ENCODE data around the gene CNPY1.
A peak's percentile ranks its signal among the peaks of the same experiment; 100 is the strongest.

Gene CNPY1

DNA sequence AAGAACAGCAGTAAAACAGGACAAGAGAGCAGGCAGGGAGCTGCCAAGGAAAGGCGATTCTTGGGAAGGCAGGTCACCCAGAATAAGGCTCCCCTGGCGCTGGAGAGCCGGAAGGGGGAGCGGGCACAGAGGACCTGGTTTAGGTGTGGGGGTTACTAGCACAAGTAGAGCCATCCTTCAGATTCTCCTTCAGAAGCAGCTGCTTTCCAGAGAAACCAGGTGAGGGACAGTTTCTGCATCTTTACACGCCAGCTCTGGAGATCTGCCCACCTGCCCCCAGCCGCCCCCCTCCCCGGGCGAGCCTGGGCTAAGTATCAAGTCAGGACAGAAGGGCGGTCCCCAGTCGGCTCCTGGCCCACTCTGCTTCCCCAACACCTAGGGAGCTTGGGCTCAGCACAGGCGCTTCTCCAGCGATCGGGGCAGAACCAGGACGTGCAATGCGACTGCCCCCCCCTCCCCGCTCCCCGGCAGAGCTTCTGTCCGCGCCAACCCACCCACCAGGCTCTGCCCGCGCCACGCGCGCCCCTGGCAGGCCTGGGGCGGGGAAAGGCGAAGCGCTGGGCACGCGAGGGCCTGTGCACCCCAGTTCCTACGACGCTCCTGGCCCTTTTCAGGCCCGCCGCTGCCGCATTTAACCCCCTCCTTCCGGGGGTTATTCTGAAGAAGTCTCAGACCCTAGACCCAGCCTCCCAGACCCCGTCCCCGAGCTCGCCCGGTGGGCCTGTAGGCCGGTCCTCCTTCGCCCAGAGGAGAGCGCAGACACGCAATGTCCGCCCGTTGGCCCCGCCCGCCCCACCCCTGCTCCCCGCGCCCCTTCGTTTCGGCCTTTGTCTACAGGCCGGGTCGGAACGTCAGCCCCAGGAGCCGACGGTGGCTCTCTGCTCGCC is 92.8 kb downstream of the CNPY1 start:
- Histone ChIP-seq H3K18ac (ENCODE audit: low read depth in 1 of 2, low read length in 2 of 2) (no peak overlapping the region), H3K9ac (ENCODE audit: low read length) (no peak overlapping the region), H2BK15ac (ENCODE audit: low read depth, poor library complexity, severe bottlenecking) (no peak overlapping the region), H2BK12ac (ENCODE audit: low read length in 2 of 2) (no peak overlapping the region), H3K4me1 (ENCODE audit: control insufficient read depth, insufficient read depth, low read depth, low read length) (peaks cover 41% of the 10 kb centered on the region), H4K8ac (ENCODE audit: low read length) (no peak overlapping the region), H4K91ac (ENCODE audit: low read length) (no peak overlapping the region), H3K27ac (ENCODE audit: low read length, poor library complexity, severe bottlenecking) (no peak overlapping the region), H3K36me3 (ENCODE audit: control insufficient read depth in 1 of 2, insufficient read depth in 2 of 2, low read depth in 1 of 2, low read length in 2 of 2) (no peaks in the 10 kb centered on the region), H3K23ac (ENCODE audit: low read length in 2 of 2) (no peak overlapping the region), H3K4me2 (ENCODE audit: low read length, poor library complexity, severe bottlenecking) (no peak overlapping the region), H3K4me3 (ENCODE audit: insufficient read depth in 1 of 2, low read depth in 1 of 2, low read length in 2 of 2) (no peak overlapping the region), H2BK5ac (ENCODE audit: low read depth, low read length, poor library complexity, severe bottlenecking) (no peak overlapping the region), H3K79me1 (replicated peaks; ENCODE audit: low read length, poor library complexity, severe bottlenecking) (no peaks in the 10 kb centered on the region), H3K14ac (ENCODE audit: low read length in 2 of 2) (no peak overlapping the region), H3K9me3 (ENCODE audit: control insufficient read depth, low read length) (peaks cover 6% of the 10 kb centered on the region), H2AK5ac (ENCODE audit: low read length, severe bottlenecking) (no peak overlapping the region), H3K4ac (ENCODE audit: low read depth in 1 of 2, low read length in 2 of 2) (no peak overlapping the region), H2AFZ (ENCODE audit: low read depth, low read length) (no peak overlapping the region), H2BK120ac (ENCODE audit: low read depth, low read length) (no peak overlapping the region), H3K27me3 (ENCODE audit: control insufficient read depth in 1 of 2, insufficient read depth in 1 of 2, low read length in 2 of 2) (peaks cover 86 to 91% of the 10 kb centered on the region in 2 experiments)
- DNase-seq: no peak
- WGBS: 2% methylated on average over 57 of the region's 57 CpGs

DNA sequence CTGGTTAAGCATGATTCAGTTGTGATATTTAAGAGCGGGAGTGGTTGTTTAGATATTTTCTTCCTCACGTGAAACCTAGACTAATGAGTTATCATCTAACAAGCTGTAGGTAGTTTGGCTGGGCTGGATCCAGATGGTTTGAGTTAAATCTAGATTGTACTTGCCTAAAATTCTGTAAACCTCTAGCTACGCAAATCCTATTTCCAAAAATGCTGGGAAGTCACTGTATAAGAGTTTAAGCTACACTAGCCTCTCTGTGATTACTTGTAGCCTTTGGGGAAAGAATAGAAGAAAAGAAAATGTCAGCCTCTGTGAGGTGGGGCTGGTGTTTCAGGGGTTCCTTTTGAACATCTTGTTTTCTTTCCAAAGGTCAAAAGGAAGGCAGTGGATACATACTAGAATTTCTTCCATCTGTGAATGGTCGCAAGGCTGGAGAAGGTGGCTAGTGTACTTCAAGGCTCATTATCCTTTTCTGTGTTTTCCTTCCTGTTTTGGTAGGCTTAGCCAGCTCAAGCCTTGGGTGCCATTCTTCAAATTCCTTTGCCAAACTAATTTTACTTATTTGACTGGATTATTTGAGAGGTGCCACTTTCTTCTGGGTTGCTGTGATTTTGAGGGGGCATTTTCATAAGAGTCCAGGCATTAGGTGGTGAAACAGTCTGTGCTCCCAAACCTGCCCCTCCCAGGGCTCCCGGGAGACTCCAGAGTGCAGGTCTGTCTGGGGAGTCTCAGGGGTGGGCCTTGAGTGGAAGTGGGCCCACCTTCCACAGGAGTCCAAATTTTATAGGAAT is 93.7 kb downstream of the CNPY1 start:
- H3K36me3 ChIP-seq (ENCODE audit: control insufficient read depth in 1 of 2, insufficient read depth in 2 of 2, low read depth in 1 of 2, low read length in 2 of 2): no peaks in the 10 kb centered on the region
- H3K9me3 ChIP-seq (ENCODE audit: control insufficient read depth, low read length): peaks cover 6% of the 10 kb centered on the region
- H2BK12ac ChIP-seq (ENCODE audit: low read length in 2 of 2): no peak overlapping the region
- no peaks in the 10 kb centered on the region for H3K79me1 ChIP-seq (replicated peaks; ENCODE audit: low read length, poor library complexity, severe bottlenecking)
- no peak overlapping the region for H3K27ac ChIP-seq (ENCODE audit: low read length, poor library complexity, severe bottlenecking)
- whole genome bisulfite sequencing: 49% methylated on average over 5 of the region's 5 CpGs
- H3K9ac ChIP-seq (ENCODE audit: low read length): no peak overlapping the region
- H2BK15ac ChIP-seq (ENCODE audit: low read depth, poor library complexity, severe bottlenecking): no peak overlapping the region
- H4K91ac ChIP-seq (ENCODE audit: low read length): no peak overlapping the region
- no peak overlapping the region for H3K23ac ChIP-seq (ENCODE audit: low read length in 2 of 2)
- no peak overlapping the region for H3K4ac ChIP-seq (ENCODE audit: low read depth in 1 of 2, low read length in 2 of 2)
- no peak overlapping the region for H3K14ac ChIP-seq (ENCODE audit: low read length in 2 of 2)
- no peak overlapping the region for H2BK5ac ChIP-seq (ENCODE audit: low read depth, low read length, poor library complexity, severe bottlenecking)
- H3K4me3 ChIP-seq (ENCODE audit: insufficient read depth in 1 of 2, low read depth in 1 of 2, low read length in 2 of 2): no peak overlapping the region
- H2AK5ac ChIP-seq (ENCODE audit: low read length, severe bottlenecking): no peak overlapping the region
- H2BK120ac ChIP-seq (ENCODE audit: low read depth, low read length): no peak overlapping the region
- no peak overlapping the region for H4K8ac ChIP-seq (ENCODE audit: low read length)
- peaks cover 94% of the 10 kb centered on the region in 2 experiments for H3K27me3 ChIP-seq (ENCODE audit: control insufficient read depth in 1 of 2, insufficient read depth in 1 of 2, low read length in 2 of 2)
- DNase-seq: no peak
- no peak overlapping the region for H3K4me2 ChIP-seq (ENCODE audit: low read length, poor library complexity, severe bottlenecking)
- H3K4me1 ChIP-seq (ENCODE audit: control insufficient read depth, insufficient read depth, low read depth, low read length): peaks cover 35% of the 10 kb centered on the region
- no peak overlapping the region for H2AFZ ChIP-seq (ENCODE audit: low read depth, low read length)
- no peak overlapping the region for H3K18ac ChIP-seq (ENCODE audit: low read depth in 1 of 2, low read length in 2 of 2)

DNA sequence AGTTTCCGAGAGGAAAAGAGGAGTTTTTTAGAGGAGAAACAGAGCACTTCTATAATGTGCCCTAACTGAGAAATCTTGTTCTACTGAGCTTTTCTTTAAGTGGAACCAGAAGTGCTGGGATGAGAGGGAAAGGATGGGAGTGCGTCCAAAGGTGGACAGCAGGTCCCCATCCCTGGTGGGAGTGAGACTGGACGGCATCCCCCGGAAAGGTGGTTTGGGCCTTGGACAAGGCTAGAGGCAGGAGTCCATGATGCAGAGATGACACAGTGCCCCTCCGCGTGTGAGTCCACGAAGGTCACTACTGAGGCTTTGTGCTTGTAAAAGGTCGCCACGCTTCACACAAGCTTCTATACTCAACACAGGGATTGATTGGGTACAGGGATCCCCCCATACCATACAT is 94.5 kb downstream of the CNPY1 start:
- Histone ChIP-seq H3K27me3 (ENCODE audit: control insufficient read depth in 1 of 2, insufficient read depth in 1 of 2, low read length in 2 of 2) (peaks cover 96 to 99% of the 10 kb centered on the region in 2 experiments), H2BK120ac (ENCODE audit: low read depth, low read length) (no peak overlapping the region), H2BK5ac (ENCODE audit: low read depth, low read length, poor library complexity, severe bottlenecking) (no peak overlapping the region), H3K36me3 (ENCODE audit: control insufficient read depth in 1 of 2, insufficient read depth in 2 of 2, low read depth in 1 of 2, low read length in 2 of 2) (no peaks in the 10 kb centered on the region), H3K4me3 (ENCODE audit: insufficient read depth in 1 of 2, low read depth in 1 of 2, low read length in 2 of 2) (no peak overlapping the region), H2AFZ (ENCODE audit: low read depth, low read length) (no peak overlapping the region), H4K8ac (ENCODE audit: low read length) (no peak overlapping the region), H3K9ac (ENCODE audit: low read length) (no peak overlapping the region), H3K4me2 (ENCODE audit: low read length, poor library complexity, severe bottlenecking) (no peak overlapping the region), H3K4me1 (ENCODE audit: control insufficient read depth, insufficient read depth, low read depth, low read length) (peaks cover 29% of the 10 kb centered on the region), H3K4ac (ENCODE audit: low read depth in 1 of 2, low read length in 2 of 2) (no peak overlapping the region), H3K79me1 (replicated peaks; ENCODE audit: low read length, poor library complexity, severe bottlenecking) (no peaks in the 10 kb centered on the region), H3K23ac (ENCODE audit: low read length in 2 of 2) (no peak overlapping the region), H3K18ac (ENCODE audit: low read depth in 1 of 2, low read length in 2 of 2) (no peak overlapping the region), H2BK15ac (ENCODE audit: low read depth, poor library complexity, severe bottlenecking) (no peak overlapping the region), H3K14ac (ENCODE audit: low read length in 2 of 2) (no peak overlapping the region), H3K27ac (ENCODE audit: low read length, poor library complexity, severe bottlenecking) (no peak overlapping the region), H2BK12ac (ENCODE audit: low read length in 2 of 2) (no peak overlapping the region), H2AK5ac (ENCODE audit: low read length, severe bottlenecking) (no peak overlapping the region), H4K91ac (ENCODE audit: low read length) (peak overlapping the region; percentile 82), H3K9me3 (ENCODE audit: control insufficient read depth, low read length) (peaks cover 6% of the 10 kb centered on the region)
- WGBS: 24% methylated on average over 9 of the region's 9 CpGs
- DNase-seq: no peak

All from mesenchymal stem cell (in vitro differentiated cells and primary cell).